ENCODE results near the gene MRPL42. TPM values are rescaled to one million over a fixed set of nuclear protein-coding genes. Genes with fewer than 3 reads are reported as not detected.

Gene MRPL42
- total and polyA plus RNA-seq, 10 donors, result 17.9 to 56.8 (median 44.2) TPM

GRCh38 chr12:93443576-93443975 is 23.7 kb upstream of the MRPL42 start:
- Histone ChIP-seq H3K9me3 (no peaks in the 10 kb centered on the region), H3K4me1 (peaks cover 22 to 38% (median 33%) of the 10 kb centered on the region in 6 donors), H3K27me3 (replicated peaks in 1 of 7) (no peaks in the 10 kb centered on the region), H3K27ac (no peak overlapping the region), H3K36me3 (no peaks in the 10 kb centered on the region), H3K4me3 (no peak overlapping the region)
- WGBS, 5 donors, result 86 to 100% (median 91%) methylated on average over 4 of the region's 4 CpGs
- intact Hi-C loops (cut with DNase I; ENCODE audit: low total_unique reads), result no loop called here
- TF ChIP-seq POLR2A (IDR thresholded peaks at IDR 0.05) (no peak), CTCF (IDR thresholded peaks at IDR 0.05 in 8 of 11, conservative IDR thresholded peaks at IDR 0.05 in 3 of 11) (no peak), POLR2AphosphoS5 (IDR thresholded peaks at IDR 0.05) (no peak)
- DNase-seq, result no peak

- intact Hi-C loops (cut with DNase I; ENCODE audit: low total_unique reads), result no loop called here
- Histone ChIP-seq H3K27ac (peak overlapping the region in 1 of 8 donors; percentile 36), H3K9me3 (no peaks in the 10 kb centered on the region), H3K36me3 (no peaks in the 10 kb centered on the region), H3K27me3 (replicated peaks in 1 of 7) (no peaks in the 10 kb centered on the region), H3K4me1 (peaks cover 0 to 5% (median 4%) of the 10 kb centered on the region in 6 donors), H3K4me3 (no peak overlapping the region)
- WGBS, 5 donors, result 54 to 71% (median 56%) methylated on average over 4 of the region's 4 CpGs
- TF ChIP-seq CTCF (IDR thresholded peaks at IDR 0.05 in 8 of 11, conservative IDR thresholded peaks at IDR 0.05 in 3 of 11) (no peak), POLR2A (IDR thresholded peaks at IDR 0.05) (no peak), POLR2AphosphoS5 (IDR thresholded peaks at IDR 0.05) (no peak)
- DNase-seq, result no peak
Observed at GRCh38 chr12:93447555-93448290, 19.6 kb upstream of the MRPL42 start.

GRCh38 chr12:93448796-93449195 is 18.5 kb upstream of the MRPL42 start:
- H3K9me3 ChIP-seq, result no peaks in the 10 kb centered on the region
- intact Hi-C loops (cut with DNase I; ENCODE audit: low total_unique reads), result no loop called here
- no peak for TF ChIP-seq POLR2AphosphoS5 (IDR thresholded peaks at IDR 0.05)

GRCh38 chr12:93449277-93449676 is 18.0 kb upstream of the MRPL42 start:
- H3K27ac ChIP-seq, result no peak overlapping the region

More at GRCh38 chr12:93448796-93449195, 18.5 kb upstream of the MRPL42 start:
- WGBS, 5 donors, result 71 to 79% (median 75%) methylated on average over 5 of the region's 5 CpGs
- DNase-seq, result no peak
- H3K4me1 ChIP-seq, result no peaks in the 10 kb centered on the region
- no peaks in the 10 kb centered on the region for H3K36me3 ChIP-seq
- no peaks in the 10 kb centered on the region for H3K27me3 ChIP-seq (replicated peaks in 1 of 7)
- H3K4me3 ChIP-seq, result no peak overlapping the region
- H3K27ac ChIP-seq, result no peak overlapping the region

More at GRCh38 chr12:93449277-93449676, 18.0 kb upstream of the MRPL42 start:
- intact Hi-C loops (cut with DNase I; ENCODE audit: low total_unique reads), result no loop called here
- TF ChIP-seq CTCF (IDR thresholded peaks at IDR 0.05 in 8 of 11, conservative IDR thresholded peaks at IDR 0.05 in 3 of 11), result no peak
- no peak for TF ChIP-seq POLR2AphosphoS5 (IDR thresholded peaks at IDR 0.05)
- TF ChIP-seq POLR2A (IDR thresholded peaks at IDR 0.05), result no peak
- no peak for DNase-seq
- Histone ChIP-seq H3K4me1 (no peaks in the 10 kb centered on the region), H3K4me3 (no peak overlapping the region), H3K9me3 (no peaks in the 10 kb centered on the region), H3K27me3 (replicated peaks in 1 of 7) (no peaks in the 10 kb centered on the region), H3K36me3 (no peaks in the 10 kb centered on the region)
- 61 to 86% (median 73%) methylated on average over 1 of the region's 1 CpG for WGBS, 5 donors
